H1 (cell line): ENCODE results near the gene FNIP2. TPM values are rescaled to one million over a fixed set of nuclear protein-coding genes. Genes with fewer than 3 reads are reported as not detected.

Experiments
- CTCF ChIA-PET: fragments of 300-600 bp; sonication (Branson Sonifier 250); formaldehyde crosslinking; loops from one replicate; lab custom pipeline; 2021; ENCODE audit not compliant: partially characterized antibody; lab: Charles Lee
- POLR2A ChIA-PET: fragments of 300-600 bp; sonication (Branson Sonifier 250); formaldehyde crosslinking; loops from one replicate; lab custom pipeline; 2021; ENCODE audit warnings: inconsistent platforms; ENCODE audit not compliant: partially characterized antibody; lab: Charles Lee
- DNase-seq, 2 experiments: peaks; one replicate each; pipeline versions ENCODE4 v3.0.0 to v3.0.0-alpha.2; 2010 to 2022; ENCODE audit warnings: low spot score in 2 of 2, low read depth in 1 of 2, mixed read lengths in 1 of 2
- FAIRE-seq: peaks from 2 replicates; lab custom pipeline; 2011; peaks lifted over from hg19 to GRCh38; lab: Jason Lieb, UNC
- H2AFZ ChIP-seq: 2 replicates; pipeline ENCODE4 v1.8.1; 2012; ENCODE audit warnings: low read length, inconsistent platforms
- H2AK5ac ChIP-seq: 2 replicates; pipeline ENCODE4 v1.6.1; 2013; ENCODE audit warnings: low read depth, low read length
- H2BK120ac ChIP-seq: replicated peaks from 2 replicates; pipeline ENCODE3; 2013; ENCODE audit warnings: low read depth, low read length, inconsistent platforms
- H2BK12ac ChIP-seq: 2 replicates; pipeline ENCODE4 v1.6.1; 2013; ENCODE audit warnings: low read depth, low read length
- H2BK15ac ChIP-seq: 2 replicates; pipeline ENCODE4 v1.6.1; 2013; ENCODE audit warnings: low read length
- H2BK20ac ChIP-seq: 2 replicates; pipeline ENCODE4 v1.6.1; 2013; ENCODE audit warnings: low read length
- H2BK5ac ChIP-seq: 2 replicates; pipeline ENCODE4 v1.6.1; 2013; ENCODE audit warnings: low read depth, low read length
- H3K14ac ChIP-seq: 2 replicates; pipeline ENCODE4 v1.6.1; 2013; ENCODE audit warnings: inconsistent platforms; ENCODE audit not compliant: insufficient read length
- H3K18ac ChIP-seq: 2 replicates; pipeline ENCODE4 v1.6.1; 2013; ENCODE audit warnings: low read length; ENCODE audit errors: extremely low read depth
- H3K23ac ChIP-seq: 2 replicates; pipeline ENCODE4 v1.6.1; 2013; ENCODE audit warnings: inconsistent platforms; ENCODE audit not compliant: insufficient read length
- H3K23me2 ChIP-seq: 2 replicates; pipeline ENCODE4 v1.6.1; 2013; ENCODE audit warnings: low read depth, low read length
- H3K27ac ChIP-seq: 2 replicates; pipeline ENCODE4 v1.6.1; 2011; ENCODE audit warnings: low read depth, low read length, inconsistent platforms
- H3K27me3 ChIP-seq, 4 experiments: replicated peaks in 1 of 4; 1 replicate in 1 of 4; 2 replicates in 3 of 4; pipeline versions ENCODE4 v1.6.1 to v1.8.1; 2011 to 2013; ENCODE audit warnings: low read length in 3 of 4, mild to moderate bottlenecking in 3 of 4, inconsistent platforms in 2 of 4, mixed read lengths in 2 of 4, moderate library complexity in 1 of 4; ENCODE audit not compliant: control insufficient read depth in 3 of 4, insufficient read depth in 3 of 4; ENCODE audit errors: extremely low read depth in 1 of 4
- H3K36me3 ChIP-seq, 4 experiments: 2 replicates each; pipeline versions ENCODE4 v1.6.1 to v1.8.1; 2011 to 2013; ENCODE audit warnings: mild to moderate bottlenecking in 4 of 4, low read length in 3 of 4, moderate library complexity in 2 of 4, control low read depth in 1 of 4, inconsistent platforms in 1 of 4; ENCODE audit not compliant: insufficient read depth in 4 of 4, control insufficient read depth in 2 of 4
- H3K4ac ChIP-seq: replicated peaks from 2 replicates; pipeline ENCODE3; 2013; ENCODE audit warnings: low read length, low read depth, mixed read lengths, inconsistent platforms; ENCODE audit not compliant: insufficient read length
- H3K4me1 ChIP-seq, 4 experiments: replicated peaks in 1 of 4; 1 replicate in 1 of 4; 2 replicates in 3 of 4; pipeline versions ENCODE4 v1.6.1 to v1.8.1; 2011 to 2013; ENCODE audit warnings: low read length in 3 of 4, inconsistent platforms in 2 of 4, mixed read lengths in 1 of 4; ENCODE audit not compliant: insufficient read depth in 4 of 4, control insufficient read depth in 3 of 4
- H3K4me2 ChIP-seq, 2 experiments: 2 replicates each; pipeline versions ENCODE4 v1.6.1 to v1.8.1; 2011 to 2013; ENCODE audit warnings: low read depth in 2 of 2, low read length in 2 of 2, control low read depth in 1 of 2, inconsistent platforms in 1 of 2, mild to moderate bottlenecking in 1 of 2; ENCODE audit not compliant: insufficient read depth in 1 of 2
- H3K4me3 ChIP-seq, 4 experiments: fragments of 200-600, 300-600 bp in 1 of 4; sonication (generic), shearing (Covaris generic), sonication (Bioruptor Twin) in 1 of 4; 2 replicates each; pipeline versions ENCODE4 v1.5.1 to v1.8.1; 2011 to 2016; ENCODE audit warnings: low read length in 4 of 4, low read depth in 3 of 4, control low read depth in 2 of 4, inconsistent platforms in 2 of 4, mild to moderate bottlenecking in 2 of 4, mixed read lengths in 1 of 4, moderate library complexity in 1 of 4; ENCODE audit not compliant: insufficient read depth in 2 of 4; ENCODE audit errors: extremely low read depth in 1 of 4
- H3K56ac ChIP-seq: replicated peaks from 2 replicates; pipeline ENCODE3; 2013; ENCODE audit warnings: low read depth, mild to moderate bottlenecking, mixed read lengths, low read length, inconsistent platforms; ENCODE audit not compliant: insufficient read length
- H3K79me1 ChIP-seq: 2 replicates; pipeline ENCODE4 v1.6.1; 2013; ENCODE audit warnings: low read depth, low read length, control low read depth
- H3K79me2 ChIP-seq, 2 experiments: 2 replicates each; pipeline versions ENCODE4 v1.6.1 to v1.8.1; 2012 to 2013; ENCODE audit warnings: low read length in 2 of 2, mild to moderate bottlenecking in 2 of 2, inconsistent platforms in 1 of 2; ENCODE audit not compliant: insufficient read depth in 2 of 2, control insufficient read depth in 1 of 2
- H3K9ac ChIP-seq, 4 experiments: replicated peaks in 1 of 4; 1 replicate in 1 of 4; 2 replicates in 3 of 4; pipeline versions ENCODE4 v1.6.1 to v1.8.1; 2011 to 2013; ENCODE audit warnings: low read depth in 3 of 4, low read length in 3 of 4, control low read depth in 2 of 4, mild to moderate bottlenecking in 2 of 4, moderate library complexity in 2 of 4, inconsistent platforms in 1 of 4; ENCODE audit errors: extremely low read depth in 1 of 4
- H3K9me3 ChIP-seq, 2 experiments: 2 replicates each; pipeline versions ENCODE4 v1.6.1 to v1.8.1; 2012 to 2013; ENCODE audit warnings: mild to moderate bottlenecking in 2 of 2, moderate library complexity in 2 of 2, control low read depth in 1 of 2, inconsistent platforms in 1 of 2, low read depth in 1 of 2, low read length in 1 of 2, mixed read lengths in 1 of 2; ENCODE audit not compliant: insufficient read depth in 2 of 2
- H4K20me1 ChIP-seq, 2 experiments: replicated peaks in 1 of 2; 2 replicates each; pipeline versions ENCODE3 to v1.8.1; 2011 to 2013; ENCODE audit warnings: inconsistent platforms in 2 of 2, low read length in 2 of 2, mild to moderate bottlenecking in 1 of 2; ENCODE audit not compliant: insufficient read depth in 2 of 2, control insufficient read depth in 1 of 2
- H4K5ac ChIP-seq: 2 replicates; pipeline ENCODE4 v1.6.1; 2013; ENCODE audit warnings: low read length, low read depth, mixed read lengths, inconsistent platforms; ENCODE audit not compliant: insufficient read length
- H4K8ac ChIP-seq: 2 replicates; pipeline ENCODE4 v1.8.0; 2013; ENCODE audit warnings: mild to moderate bottlenecking, moderate library complexity, low read length, inconsistent platforms; ENCODE audit not compliant: insufficient read depth; ENCODE audit errors: extremely low read depth
- H4K91ac ChIP-seq: replicated peaks from 2 replicates; pipeline ENCODE3; 2013; ENCODE audit warnings: low read length, mixed read lengths, inconsistent platforms; ENCODE audit not compliant: insufficient read length
- ASH2L ChIP-seq: fragments of 200-600, 300-600 bp; sonication (generic); IDR thresholded peaks from one replicate; pipeline ENCODE4 v1.7.1; 2017; ENCODE audit warnings: low read length
- GTF2F1 ChIP-seq: IDR thresholded peaks from 2 replicates; pipeline ENCODE4 v1.6.1; 2012; ENCODE audit warnings: low read depth, low read length, improper control_type of control experiment, borderline replicate concordance
- HDAC6 ChIP-seq: IDR thresholded peaks from one replicate; pipeline ENCODE4 v1.7.1; 2012; ENCODE audit warnings: low read depth, mild to moderate bottlenecking, inconsistent platforms, low read length, moderate library complexity
- NANOG ChIP-seq: IDR thresholded peaks from 2 replicates; pipeline ENCODE4 v1.6.1; 2011; ENCODE audit warnings: low read length, low read depth, mild to moderate bottlenecking, inconsistent platforms; ENCODE audit not compliant: insufficient read depth, poor library complexity, severe bottlenecking
- RBBP5 ChIP-seq: IDR thresholded peaks from 2 replicates; pipeline ENCODE4 v1.7.1; 2012; ENCODE audit warnings: low read depth, mild to moderate bottlenecking, inconsistent platforms, low read length, moderate library complexity, borderline replicate concordance
- SAP30 ChIP-seq: fragments of 300-600 bp; sonication (generic); IDR thresholded peaks from 2 replicates; pipeline ENCODE4 v1.7.1; 2012; ENCODE audit warnings: low read length, moderate library complexity, mild to moderate bottlenecking, inconsistent platforms; ENCODE audit not compliant: insufficient read depth, insufficient replicate concordance
- TAF7 ChIP-seq: optimal IDR thresholded peaks from 2 replicates; pipeline ENCODE3; 2011; ENCODE audit warnings: low read depth, mild to moderate bottlenecking, inconsistent platforms, low read length, moderate library complexity, borderline replicate concordance
- TBP ChIP-seq: IDR thresholded peaks from 2 replicates; pipeline ENCODE4 v1.6.1; 2011; ENCODE audit warnings: low read depth, low read length, improper control_type of control experiment
- WGBS, 2 experiments: shearing (Covaris generic) in 1 of 2; methylation state at CpG; one replicate each; pipeline versions ENCODE4 v1.1.6 to v1.1.7; 2013 to 2015; ENCODE audit warnings: low lambda C conversion rate in 2 of 2, mixed read lengths in 2 of 2, inconsistent platforms in 1 of 2, low coverage in 1 of 2, missing lambda C conversion rate in 1 of 2; ENCODE audit not compliant: insufficient replicate concordance in 2 of 2, insufficient coverage in 1 of 2, insufficient read length in 1 of 2; ENCODE audit errors: extremely low coverage in 1 of 2, missing lambda C conversion rate in 1 of 2; 5-methylcytosine and 5-hydroxymethylcytosine counted together
- polyA plus RNA-seq, 7 experiments: library from polyadenylated mRNA; depleted of rRNA in 3 of 7; stranded (reverse) in 5 of 7; unstranded in 2 of 7; fragments of >200 nt in 5 of 7; fragments of 200-250 nt in 2 of 7; gene quantifications; 1 replicate in 5 of 7; 2 replicates in 1 of 7; 4 replicates in 1 of 7; pipeline versions ENCODE4 v1.2.1 to v1.2.3, GENCODE V29; 2011 to 2013; ENCODE audit warnings: missing spikeins in 2 of 7, mixed read lengths in 2 of 7
- total RNA-seq: library from RNA; stranded (reverse); fragmentation: NEBNext Ultra II Directional; extraction: Animal tissue kit (Norgen Biotek cat#: 25700); gene quantifications from 2 replicates; pipeline ENCODE4 v1.2.1, GENCODE V29; 2021
- TF ChIP-seq, protein P1 (sequence below): IDR thresholded peaks from 2 replicates; pipeline ENCODE4 v1.6.1; 2012; ENCODE audit warnings: inconsistent platforms

The FNIP2 gene
- total and polyA plus RNA-seq, 2 of the 8 experiments (the other 6 are each of a cell fraction or from before 2014, with no cell fraction given), result 4.0 to 13.0 TPM

DNA sequence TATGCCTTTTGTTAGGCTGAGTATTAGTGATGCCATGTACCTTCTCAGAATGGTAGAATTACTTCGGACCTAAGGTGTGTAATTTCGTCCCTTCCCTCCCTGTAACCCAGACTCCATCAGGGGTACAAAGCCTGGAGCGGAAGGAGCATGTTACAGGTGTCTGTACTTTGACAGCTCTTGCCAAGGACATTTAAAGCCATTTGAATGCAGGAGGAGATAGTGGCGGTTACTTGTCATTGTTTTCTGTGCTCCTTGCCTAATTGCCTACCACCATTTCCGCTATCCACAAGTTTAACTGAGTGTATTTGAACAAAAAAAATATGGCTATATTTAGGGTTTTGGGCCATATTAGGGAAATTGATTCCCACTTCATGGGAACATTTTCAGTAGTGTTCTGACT, 1.8 kb downstream of the FNIP2 start:
- POLR2A ChIA-PET, result no interaction called here
- peaks cover 0 to 19% of the 10 kb centered on the region in 2 experiments; a peak in 3 of 4 replicates for H3K79me2 ChIP-seq
- 80% methylated on average over 5 of the region's 5 CpGs; no CpG with 5 or more reads in 1 of the 2 experiments for WGBS, 2 experiments

More for the DNA sequence above, 1.8 kb downstream of the FNIP2 start:
- Histone ChIP-seq H3K23ac (no peak overlapping the region), H4K8ac (no peak overlapping the region), H2BK20ac (no peak overlapping the region), H3K27me3 (no peaks in the 10 kb centered on the region; a peak in 1 of 7 replicates), H3K4ac (no peak overlapping the region), H3K4me2 (no peak overlapping the region; a peak in 1 of 4 replicates), H3K36me3 (no peaks in the 10 kb centered on the region), H3K14ac (no peak overlapping the region), H3K4me1 (peaks cover 0 to 5% (median 0%) of the 10 kb centered on the region in 4 experiments; a peak in 2 of 7 replicates), H2BK12ac (no peak overlapping the region), H2AFZ (no peak overlapping the region), H2AK5ac (no peak overlapping the region), H3K4me3 (no peak overlapping the region), H3K9ac (no peak overlapping the region), H2BK5ac (no peak overlapping the region), H3K23me2 (peaks cover 8% of the 10 kb centered on the region), H2BK120ac (no peak overlapping the region), H3K18ac (no peak overlapping the region), H3K27ac (no peak overlapping the region), H3K9me3 (no peaks in the 10 kb centered on the region), H3K79me1 (0 out of 2 replicates have a peak, but pooled peaks cover 2% of the 10 kb centered on the region), H4K5ac (no peak overlapping the region), H4K91ac (no peak overlapping the region), H2BK15ac (no peak overlapping the region), H3K56ac (no peak overlapping the region), H4K20me1 (peaks cover 0 to 2% of the 10 kb centered on the region in 2 experiments)
- DNase-seq (no peak), FAIRE-seq (no peak)
- CTCF ChIA-PET, result interaction anchor here (1.4 kb wide), 1 partner anchor 431 kb away, joined by 4 read pairs; no protein-coding TSS in a partner anchor
- no peak for TF ChIP-seq GTF2F1
- no peak for TF ChIP-seq ASH2L
- TF ChIP-seq RBBP5, result no peak
- no peak for TF ChIP-seq SAP30
- TF ChIP-seq TAF7, result no peak
- TF ChIP-seq, protein P1, sequence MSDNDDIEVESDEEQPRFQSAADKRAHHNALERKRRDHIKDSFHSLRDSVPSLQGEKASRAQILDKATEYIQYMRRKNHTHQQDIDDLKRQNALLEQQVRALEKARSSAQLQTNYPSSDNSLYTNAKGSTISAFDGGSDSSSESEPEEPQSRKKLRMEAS, result no peak
- TF ChIP-seq HDAC6, result no peak
- TF ChIP-seq TBP, result no peak
- no peak for TF ChIP-seq NANOG
